HepG2 (cell line): ENCODE data around the gene AFDN. TPM values are rescaled to one million over a fixed set of nuclear protein-coding genes. Genes with fewer than 3 reads are reported as not detected.
A peak's percentile ranks its signal among the peaks of the same experiment; 100 is the strongest.

ENCODE experiments used
- EHMT2 ChIP-seq: fragments of 200-600 bp; sonication (generic); IDR thresholded peaks from 2 replicates; pipeline ENCODE4 v1.7.0; 2017; ENCODE audit warnings: antibody characterized with exemption, low read depth, low read length, borderline replicate concordance
- ELF3 ChIP-seq: IDR thresholded peaks from 2 replicates; pipeline ENCODE4 v1.6.1; 2016; ENCODE audit warnings: missing genetic modification reagents, missing compliant biosample characterization
- GABPA ChIP-seq, 2 experiments: IDR thresholded peaks; 2 replicates each; pipeline ENCODE4 v1.6.1; 2011 to 2016; ENCODE audit warnings: low read depth in 2 of 2, low read length in 1 of 2, missing biosample characterization in 1 of 2, missing genetic modification characterization in 1 of 2
- GLI4 ChIP-seq: sonication (generic); formaldehyde crosslinking; IDR thresholded peaks from 2 replicates; pipeline ENCODE4 v1.5.1; 2020; ENCODE audit warnings: missing genetic modification reagents, mild to moderate bottlenecking, moderate library complexity, borderline replicate concordance
- KLF12 ChIP-seq: sonication (generic); formaldehyde crosslinking; IDR thresholded peaks from 2 replicates; pipeline ENCODE4 v1.4.0; 2020; ENCODE audit warnings: missing genetic modification reagents, borderline replicate concordance
- MED8 ChIP-seq: sonication (generic); formaldehyde crosslinking; IDR thresholded peaks from 2 replicates; pipeline ENCODE4 v1.8.1; 2023; ENCODE audit warnings: mild to moderate bottlenecking, missing genetic modification reagents; ENCODE audit not compliant: insufficient replicate concordance
- MIER2 ChIP-seq: IDR thresholded peaks from 2 replicates; pipeline ENCODE4 v1.6.1; 2016; ENCODE audit warnings: missing biosample characterization, missing genetic modification reagents
- NFIB ChIP-seq: sonication (generic); formaldehyde crosslinking; IDR thresholded peaks from 2 replicates; pipeline ENCODE4 v1.9.0; 2021; ENCODE audit warnings: missing genetic modification reagents, mild to moderate bottlenecking, borderline replicate concordance
- NFYB ChIP-seq: sonication (generic); formaldehyde crosslinking; IDR thresholded peaks from 2 replicates; pipeline ENCODE4 v1.4.0; 2020; ENCODE audit warnings: missing genetic modification reagents
- NR3C1 ChIP-seq: sonication (generic); formaldehyde crosslinking; IDR thresholded peaks from 2 replicates; pipeline ENCODE4 v1.4.0; 2020; ENCODE audit warnings: missing genetic modification reagents
- PLSCR1 ChIP-seq: sonication (generic); formaldehyde crosslinking; IDR thresholded peaks from 2 replicates; pipeline ENCODE4 v1.5.0; 2020; ENCODE audit warnings: missing genetic modification reagents, mild to moderate bottlenecking, borderline replicate concordance
- PREB ChIP-seq: sonication (generic); formaldehyde crosslinking; IDR thresholded peaks from 2 replicates; pipeline ENCODE4 v1.4.0; 2020; ENCODE audit warnings: missing genetic modification reagents
- SALL1 ChIP-seq: sonication (generic); formaldehyde crosslinking; IDR thresholded peaks from 2 replicates; pipeline ENCODE4 v1.8.0; 2022; ENCODE audit warnings: mild to moderate bottlenecking, missing genetic modification reagents
- SATB2 ChIP-seq: sonication (generic); formaldehyde crosslinking; IDR thresholded peaks from 2 replicates; pipeline ENCODE4 v1.5.0; 2020; ENCODE audit warnings: missing genetic modification reagents
- TAF1 ChIP-seq: sonication (generic); formaldehyde crosslinking; IDR thresholded peaks from 2 replicates; pipeline ENCODE4 v1.4.0; 2020; ENCODE audit warnings: missing genetic modification reagents
- TBX3 ChIP-seq: fragments of 450-650 bp; IDR thresholded peaks from 2 replicates; pipeline ENCODE4 v1.6.1; 2017; ENCODE audit warnings: antibody characterized with exemption, mild to moderate bottlenecking, inconsistent platforms, borderline replicate concordance
- TERF1 ChIP-seq: sonication (generic); formaldehyde crosslinking; IDR thresholded peaks from 2 replicates; pipeline ENCODE4 v1.8.0; 2022; ENCODE audit warnings: mild to moderate bottlenecking, missing genetic modification reagents, moderate library complexity
- ZFP37 ChIP-seq: sonication (generic); formaldehyde crosslinking; IDR thresholded peaks from 2 replicates; pipeline ENCODE4 v1.4.0; 2020; ENCODE audit warnings: missing genetic modification reagents, borderline replicate concordance
- ZNF12 ChIP-seq: sonication (generic); formaldehyde crosslinking; IDR thresholded peaks from 2 replicates; pipeline ENCODE4 v1.5.0; 2020; ENCODE audit warnings: missing genetic modification reagents
- ZNF382 ChIP-seq: sonication (generic); formaldehyde crosslinking; IDR thresholded peaks from 2 replicates; pipeline ENCODE4 v1.5.0; 2020; ENCODE audit warnings: missing genetic modification reagents, mild to moderate bottlenecking, borderline replicate concordance
- ZNF44 ChIP-seq: sonication (generic); formaldehyde crosslinking; IDR thresholded peaks from 2 replicates; pipeline ENCODE4 v1.5.1; 2020; ENCODE audit warnings: mild to moderate bottlenecking, missing genetic modification reagents
- polyA plus RNA-seq, 8 experiments: library from polyadenylated mRNA; depleted of rRNA in 3 of 8; stranded (reverse) in 7 of 8; unstranded in 1 of 8; fragments of >200 nt; fragmentation: Illumina TruSeq in 4 of 8; extraction: Trizol in 4 of 8; gene quantifications; 2 replicates each; pipeline versions ENCODE4 v1.2.1 to v1.2.3, GENCODE V29; 2011 to 2016; ENCODE audit warnings: low read depth in 4 of 8, missing spikeins in 1 of 8, mixed read lengths in 1 of 8; ENCODE audit not compliant: insufficient read depth in 1 of 8
- total RNA-seq, 5 experiments: library from RNA; depleted of rRNA; stranded (reverse); fragments of >200 nt; fragmentation: Illumina TruSeq; extraction: Trizol; gene quantifications; 2 replicates each; pipeline ENCODE4 v1.2.3, GENCODE V29; 2016; ENCODE audit warnings: low read depth in 1 of 5
- TF ChIP-seq, protein P1 (sequence below): IDR thresholded peaks from 2 replicates; pipeline ENCODE4 v1.6.1; 2016; ENCODE audit warnings: missing compliant biosample characterization, missing genetic modification reagents, borderline replicate concordance
- TF ChIP-seq, protein P2 (sequence below): sonication (generic); formaldehyde crosslinking; IDR thresholded peaks from 2 replicates; pipeline ENCODE4 v1.4.0; 2020; ENCODE audit warnings: mild to moderate bottlenecking, missing genetic modification reagents
- TF ChIP-seq, protein P3 (sequence below): sonication (generic); formaldehyde crosslinking; IDR thresholded peaks from 2 replicates; pipeline ENCODE4 v1.5.1; 2020; ENCODE audit warnings: missing genetic modification reagents, mild to moderate bottlenecking, borderline replicate concordance

Gene AFDN
- total and polyA plus RNA-seq, 2 of the 13 experiments (the other 11 are each of a cell fraction or from before 2014, with no cell fraction given): 136 to 151 TPM

GRCh38 chr6:167932468-167933276, 106.0 kb downstream of the AFDN start (continued):
- no peak for TF ChIP-seq TERF1 (CRISPR knock-in tag)
- peak; percentile 33; the same call in 1 of the 2 replicates for TF ChIP-seq MIER2 (CRISPR knock-in tag)
- TF ChIP-seq ZNF12 (CRISPR knock-in tag): 0 out of 2 replicates have a peak, but pooled peaks have one; percentile 11
- peak; percentile 88 for TF ChIP-seq EHMT2
- TF ChIP-seq PREB: no peak
- TF ChIP-seq NR3C1 (CRISPR knock-in tag): no peak
- no peak for TF ChIP-seq TAF1 (CRISPR knock-in tag)
- TF ChIP-seq ELF3 (CRISPR knock-in tag): peak; percentile 53
- no peak for TF ChIP-seq GLI4 (CRISPR knock-in tag)
- no peak for TF ChIP-seq KLF12 (CRISPR knock-in tag)
- TF ChIP-seq ZNF44: no peak
- no peak for TF ChIP-seq NFYB
- no peak for TF ChIP-seq ZFP37
- no peak for TF ChIP-seq PLSCR1 (CRISPR knock-in tag)
- TF ChIP-seq, protein P1, sequence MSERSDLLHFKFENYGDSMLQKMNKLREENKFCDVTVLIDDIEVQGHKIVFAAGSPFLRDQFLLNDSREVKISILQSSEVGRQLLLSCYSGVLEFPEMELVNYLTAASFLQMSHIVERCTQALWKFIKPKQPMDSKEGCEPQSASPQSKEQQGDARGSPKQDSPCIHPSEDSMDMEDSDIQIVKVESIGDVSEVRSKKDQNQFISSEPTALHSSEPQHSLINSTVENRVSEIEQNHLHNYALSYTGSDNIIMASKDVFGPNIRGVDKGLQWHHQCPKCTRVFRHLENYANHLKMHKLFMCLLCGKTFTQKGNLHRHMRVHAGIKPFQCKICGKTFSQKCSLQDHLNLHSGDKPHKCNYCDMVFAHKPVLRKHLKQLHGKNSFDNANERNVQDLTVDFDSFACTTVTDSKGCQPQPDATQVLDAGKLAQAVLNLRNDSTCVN (CRISPR knock-in tag): peak; percentile 98
- TF ChIP-seq ZNF382 (CRISPR knock-in tag): no peak
- TF ChIP-seq TBX3: no peak
- no peak for TF ChIP-seq GABPA (IDR thresholded peaks at IDR 0.05; ENCODE audit: low read depth, low read length)
- TF ChIP-seq GABPA (CRISPR knock-in tag; IDR thresholded peaks at IDR 0.05; ENCODE audit: low read depth): no peak
- TF ChIP-seq NFIB (CRISPR knock-in tag): no peak
- TF ChIP-seq SATB2: peak; percentile 20; the same call in 1 of the 2 replicates
- TF ChIP-seq, protein P2, sequence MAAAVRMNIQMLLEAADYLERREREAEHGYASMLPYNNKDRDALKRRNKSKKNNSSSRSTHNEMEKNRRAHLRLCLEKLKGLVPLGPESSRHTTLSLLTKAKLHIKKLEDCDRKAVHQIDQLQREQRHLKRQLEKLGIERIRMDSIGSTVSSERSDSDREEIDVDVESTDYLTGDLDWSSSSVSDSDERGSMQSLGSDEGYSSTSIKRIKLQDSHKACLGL (CRISPR knock-in tag): no peak
- TF ChIP-seq, protein P3, sequence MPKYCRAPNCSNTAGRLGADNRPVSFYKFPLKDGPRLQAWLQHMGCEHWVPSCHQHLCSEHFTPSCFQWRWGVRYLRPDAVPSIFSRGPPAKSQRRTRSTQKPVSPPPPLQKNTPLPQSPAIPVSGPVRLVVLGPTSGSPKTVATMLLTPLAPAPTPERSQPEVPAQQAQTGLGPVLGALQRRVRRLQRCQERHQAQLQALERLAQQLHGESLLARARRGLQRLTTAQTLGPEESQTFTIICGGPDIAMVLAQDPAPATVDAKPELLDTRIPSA: no peak
- peak; percentile 22 for TF ChIP-seq MED8 (CRISPR knock-in tag)
- peak; percentile 73 for TF ChIP-seq SALL1
